K562 (cell line): ENCODE data around the gene HACL1.

Source experiments
- GATAD2A ChIP-seq: fragments of 450-650 bp; IDR thresholded peaks from 2 replicates; pipeline ENCODE4 v1.6.1; 2017
- JUND ChIP-seq, 2 experiments: IDR thresholded peaks; 2 replicates in 1 of 2; 3 replicates in 1 of 2; pipeline ENCODE4 v1.6.1; 2011; ENCODE audit warnings: borderline replicate concordance in 2 of 2, low read depth in 2 of 2, low read length in 2 of 2, improper control_type of control experiment in 1 of 2, missing biosample characterization in 1 of 2, missing genetic modification characterization in 1 of 2, missing genetic modification reagents in 1 of 2
- NCOR1 ChIP-seq: fragments of 450-650 bp; IDR thresholded peaks from 2 replicates; pipeline ENCODE4 v1.6.1; 2016; ENCODE audit warnings: mild to moderate bottlenecking, moderate library complexity
- SIN3A ChIP-seq, 2 experiments: fragments of 150-350 bp in 1 of 2; IDR thresholded peaks; 2 replicates each; pipeline ENCODE4 v1.6.1; 2011 to 2016; ENCODE audit warnings: borderline replicate concordance in 2 of 2, low read depth in 2 of 2, low read length in 2 of 2, mild to moderate bottlenecking in 2 of 2, moderate library complexity in 2 of 2; ENCODE audit not compliant: control insufficient read depth in 1 of 2
- TCF7 ChIP-seq: sonication (generic); IDR thresholded peaks from 2 replicates; pipeline ENCODE4 v1.6.1; 2016; ENCODE audit warnings: antibody characterized with exemption, borderline replicate concordance
- ZNF239 ChIP-seq: fragments of 250-450 bp; sonication (Bioruptor Pico); IDR thresholded peaks from 2 replicates; pipeline ENCODE4 v1.4.0; 2020; ENCODE audit warnings: mild to moderate bottlenecking
- TF ChIP-seq, protein P1 (sequence below), 3 experiments: IDR thresholded peaks in 2 of 3; conservative IDR thresholded peaks in 1 of 3; 2 replicates each; pipeline ENCODE4 v1.5.1; 2011 to 2012; ENCODE audit warnings: low read length in 3 of 3, mild to moderate bottlenecking in 3 of 3, control low read depth in 2 of 3, improper control_type of control experiment in 1 of 3, inconsistent platforms in 1 of 3, low read depth in 1 of 3, mixed read lengths in 1 of 3, moderate library complexity in 1 of 3; ENCODE audit not compliant: insufficient read depth in 2 of 3

DNA sequence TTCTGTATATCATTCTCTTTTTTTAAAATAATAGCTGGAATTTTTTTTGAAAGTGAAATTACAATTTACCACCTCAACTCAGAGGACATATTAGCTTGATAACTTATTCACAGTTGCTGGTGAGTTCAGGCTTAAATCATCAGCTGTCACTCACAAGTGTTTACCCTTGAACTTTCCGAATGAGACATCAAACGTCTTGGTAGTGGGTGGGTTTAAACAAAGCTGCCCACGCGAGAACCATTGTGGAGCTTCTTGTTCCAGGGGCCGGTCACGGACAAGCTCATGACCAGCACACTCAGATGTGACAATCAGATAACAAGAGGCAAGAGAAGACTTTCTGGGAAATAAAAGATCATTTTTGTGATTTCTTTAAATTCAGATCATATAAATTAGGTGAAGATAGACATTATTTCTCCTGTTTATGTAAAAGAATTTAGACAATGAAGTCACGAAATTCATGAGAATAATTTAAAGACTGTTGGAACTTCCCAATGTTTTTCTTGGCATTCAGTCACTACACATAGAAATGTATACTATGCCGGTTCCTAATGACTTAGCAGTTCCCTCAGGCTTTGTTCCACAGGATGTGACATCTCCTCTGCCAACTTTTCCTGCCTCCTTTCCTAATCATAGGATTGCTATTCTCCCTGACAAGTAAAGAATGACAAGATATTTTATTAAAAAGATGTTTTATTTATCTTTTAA, 29.4 kb upstream of the HACL1 start:
- TF ChIP-seq TCF7 (no peak), NCOR1 (no peak), ZNF239 (no peak), GATAD2A (no peak), SIN3A (IDR thresholded peaks at IDR 0.05; ENCODE audit: borderline replicate concordance in 2 of 2, control insufficient read depth in 1 of 2, low read depth in 2 of 2, low read length in 2 of 2) (no peak), JUND (IDR thresholded peaks at IDR 0.05; ENCODE audit: borderline replicate concordance, low read depth, low read length) (no peak), JUND (tag; IDR thresholded peaks at IDR 0.05; ENCODE audit: borderline replicate concordance, low read depth, low read length) (0 out of 3 replicates have a peak, but pooled peaks have one; percentile 6)
- TF ChIP-seq, protein P1, sequence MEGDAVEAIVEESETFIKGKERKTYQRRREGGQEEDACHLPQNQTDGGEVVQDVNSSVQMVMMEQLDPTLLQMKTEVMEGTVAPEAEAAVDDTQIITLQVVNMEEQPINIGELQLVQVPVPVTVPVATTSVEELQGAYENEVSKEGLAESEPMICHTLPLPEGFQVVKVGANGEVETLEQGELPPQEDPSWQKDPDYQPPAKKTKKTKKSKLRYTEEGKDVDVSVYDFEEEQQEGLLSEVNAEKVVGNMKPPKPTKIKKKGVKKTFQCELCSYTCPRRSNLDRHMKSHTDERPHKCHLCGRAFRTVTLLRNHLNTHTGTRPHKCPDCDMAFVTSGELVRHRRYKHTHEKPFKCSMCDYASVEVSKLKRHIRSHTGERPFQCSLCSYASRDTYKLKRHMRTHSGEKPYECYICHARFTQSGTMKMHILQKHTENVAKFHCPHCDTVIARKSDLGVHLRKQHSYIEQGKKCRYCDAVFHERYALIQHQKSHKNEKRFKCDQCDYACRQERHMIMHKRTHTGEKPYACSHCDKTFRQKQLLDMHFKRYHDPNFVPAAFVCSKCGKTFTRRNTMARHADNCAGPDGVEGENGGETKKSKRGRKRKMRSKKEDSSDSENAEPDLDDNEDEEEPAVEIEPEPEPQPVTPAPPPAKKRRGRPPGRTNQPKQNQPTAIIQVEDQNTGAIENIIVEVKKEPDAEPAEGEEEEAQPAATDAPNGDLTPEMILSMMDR (IDR thresholded peaks at IDR 0.05 in 2 of 3, conservative IDR thresholded peaks at IDR 0.05 in 1 of 3; ENCODE audit: insufficient read depth in 2 of 3, low read depth in 1 of 3, low read length in 3 of 3): no peak
